RCC 7860 (cell line): ENCODE results near the gene ROCK2.

Experiments
- DNase-seq: peaks from one replicate; pipeline ENCODE4 v3.0.0-alpha.2; 2015; ENCODE audit warnings: low spot score
- FAIRE-seq: peaks from 2 replicates; lab custom pipeline; 2012; peaks lifted over from hg19 to GRCh38; lab: Jason Lieb, UNC

ROCK2 gene

DNA sequence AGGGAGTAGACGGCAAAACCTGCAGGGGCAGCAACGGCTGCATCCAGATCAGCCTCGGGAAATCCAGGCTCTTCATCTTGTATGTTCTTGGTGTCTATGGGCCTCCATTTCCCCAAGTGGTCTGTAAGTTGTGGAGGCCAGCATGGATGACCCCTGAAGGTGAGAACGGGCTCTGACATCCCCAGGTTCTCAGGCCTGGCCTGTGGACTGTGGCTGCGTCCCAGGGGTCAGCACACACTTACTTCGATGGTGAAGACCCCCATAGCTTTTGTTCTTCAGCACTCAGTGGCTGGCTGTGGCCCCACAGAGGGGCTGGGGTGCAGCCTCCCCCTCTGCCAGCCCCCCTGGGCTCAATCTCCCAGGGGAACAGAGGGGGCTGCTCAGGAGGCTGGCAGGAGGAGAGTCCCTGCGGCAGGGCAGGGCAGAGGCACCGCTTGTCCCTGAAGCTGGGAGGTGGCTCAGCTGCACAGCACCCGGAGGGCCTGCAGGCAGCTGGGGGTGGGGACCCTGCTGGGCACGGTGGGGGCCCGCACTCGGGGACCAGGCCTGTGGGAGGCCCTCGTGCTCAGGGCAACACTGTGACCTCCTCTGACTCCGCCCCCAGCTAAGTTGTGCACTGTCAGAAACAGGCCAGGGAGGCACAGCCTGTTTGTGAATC, 185.4 kb downstream of the ROCK2 start:
- FAIRE-seq: no peak
- no peak for DNase-seq

DNA sequence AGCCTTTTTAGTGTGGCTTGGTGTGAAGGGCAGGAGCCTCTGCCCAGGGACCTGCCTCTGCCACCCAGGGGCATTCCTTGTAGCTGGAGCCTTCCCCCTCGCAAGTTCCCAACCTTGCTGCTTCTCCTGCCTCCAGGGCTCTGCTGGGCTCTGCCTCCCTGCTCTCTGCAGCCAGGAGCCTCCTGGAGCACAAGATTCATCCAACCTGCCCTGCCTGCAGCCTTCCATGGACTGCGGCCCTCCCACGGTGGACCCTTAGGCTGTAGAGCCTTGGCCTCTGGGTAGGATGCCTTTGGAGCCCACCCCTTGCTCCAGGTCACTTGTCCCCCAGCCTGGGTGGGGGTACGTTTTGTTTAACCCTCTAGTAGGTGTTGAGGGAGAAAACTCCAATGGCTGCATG, 186.7 kb downstream of the ROCK2 start:
- FAIRE-seq (no peak), DNase-seq (no peak)

GRCh38 chr2:11157296-11157695, 187.1 kb downstream of the ROCK2 start:
- FAIRE-seq: no peak
- DNase-seq: no peak

DNA sequence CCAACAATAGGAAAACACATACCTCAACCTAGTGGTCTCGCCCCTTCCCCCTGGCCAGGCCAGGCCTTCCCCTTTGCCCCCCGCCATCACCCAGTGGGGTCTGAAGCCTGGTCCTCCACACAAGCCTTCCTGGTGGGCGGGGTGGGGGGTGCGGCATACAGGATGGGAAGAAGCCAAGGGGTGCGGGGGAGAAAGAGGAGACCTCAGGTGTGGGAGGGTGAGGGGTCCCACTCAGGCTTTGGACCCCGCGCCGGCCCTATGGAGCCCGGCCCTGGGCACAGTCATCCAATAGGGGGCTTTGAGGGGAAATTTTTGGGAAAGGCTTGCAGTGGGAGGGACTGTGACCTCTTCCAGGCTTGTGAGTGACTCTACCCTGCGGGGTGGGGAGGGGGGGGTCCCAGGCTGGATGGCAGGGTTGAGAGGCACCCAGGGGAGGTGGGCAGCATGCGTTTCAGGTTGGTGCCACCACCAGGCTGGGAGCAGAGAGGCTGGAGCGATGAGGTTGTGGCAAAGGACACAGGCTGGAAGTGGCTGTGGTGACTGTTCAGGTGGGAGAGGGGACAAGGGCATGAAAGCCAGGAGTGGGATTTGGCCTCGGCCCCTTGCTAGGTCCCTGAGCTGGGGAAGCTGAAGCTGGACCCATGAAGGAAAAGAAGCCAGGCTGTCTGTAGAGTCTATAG, 187.9 kb downstream of the ROCK2 start:
- DNase-seq: no peak
- FAIRE-seq: no peak

DNA sequence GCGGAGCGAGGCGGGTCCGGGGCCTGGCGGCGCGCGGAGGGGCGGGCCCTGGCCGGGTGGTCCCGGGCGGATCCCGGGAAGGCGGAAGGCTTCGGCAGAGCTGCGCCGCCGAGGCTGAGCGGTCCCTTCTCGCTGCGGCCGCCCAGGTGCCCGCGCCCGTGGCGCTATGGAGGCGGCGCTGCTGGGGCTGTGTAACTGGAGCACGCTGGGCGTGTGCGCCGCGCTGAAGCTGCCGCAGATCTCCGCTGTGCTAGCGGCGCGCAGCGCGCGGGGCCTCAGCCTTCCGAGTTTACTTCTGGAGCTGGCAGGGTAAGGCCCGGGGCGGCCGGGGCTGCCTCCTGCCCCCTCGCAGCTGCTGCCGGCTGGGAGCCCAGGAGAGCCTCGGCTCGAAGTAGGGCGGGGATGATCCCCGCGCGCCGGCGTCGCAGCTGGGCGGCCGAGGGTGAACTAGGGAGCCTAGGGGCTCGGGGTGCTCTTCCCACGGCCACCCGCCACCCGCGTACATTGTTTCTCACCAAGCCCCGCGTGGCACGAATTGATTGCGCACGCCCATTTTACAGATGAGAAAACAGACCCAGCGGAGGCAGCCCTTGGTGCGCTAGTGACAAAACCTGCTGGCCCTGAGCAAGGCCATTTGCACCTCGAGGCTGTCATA, 188.9 kb downstream of the ROCK2 start, which contains the start of gene SLC66A3:
Gene SLC66A3, plus strand, starts transcription at position 87 of the 655 bp plus-strand sequence. Its CDS starts 80 bp downstream, at position 167.
- DNase-seq (peak; percentile 75), FAIRE-seq (no peak)

GRCh38 chr2:11154923-11155380, 189.5 kb downstream of the ROCK2 start:
- DNase-seq (peak; percentile 85), FAIRE-seq (no peak)

DNA sequence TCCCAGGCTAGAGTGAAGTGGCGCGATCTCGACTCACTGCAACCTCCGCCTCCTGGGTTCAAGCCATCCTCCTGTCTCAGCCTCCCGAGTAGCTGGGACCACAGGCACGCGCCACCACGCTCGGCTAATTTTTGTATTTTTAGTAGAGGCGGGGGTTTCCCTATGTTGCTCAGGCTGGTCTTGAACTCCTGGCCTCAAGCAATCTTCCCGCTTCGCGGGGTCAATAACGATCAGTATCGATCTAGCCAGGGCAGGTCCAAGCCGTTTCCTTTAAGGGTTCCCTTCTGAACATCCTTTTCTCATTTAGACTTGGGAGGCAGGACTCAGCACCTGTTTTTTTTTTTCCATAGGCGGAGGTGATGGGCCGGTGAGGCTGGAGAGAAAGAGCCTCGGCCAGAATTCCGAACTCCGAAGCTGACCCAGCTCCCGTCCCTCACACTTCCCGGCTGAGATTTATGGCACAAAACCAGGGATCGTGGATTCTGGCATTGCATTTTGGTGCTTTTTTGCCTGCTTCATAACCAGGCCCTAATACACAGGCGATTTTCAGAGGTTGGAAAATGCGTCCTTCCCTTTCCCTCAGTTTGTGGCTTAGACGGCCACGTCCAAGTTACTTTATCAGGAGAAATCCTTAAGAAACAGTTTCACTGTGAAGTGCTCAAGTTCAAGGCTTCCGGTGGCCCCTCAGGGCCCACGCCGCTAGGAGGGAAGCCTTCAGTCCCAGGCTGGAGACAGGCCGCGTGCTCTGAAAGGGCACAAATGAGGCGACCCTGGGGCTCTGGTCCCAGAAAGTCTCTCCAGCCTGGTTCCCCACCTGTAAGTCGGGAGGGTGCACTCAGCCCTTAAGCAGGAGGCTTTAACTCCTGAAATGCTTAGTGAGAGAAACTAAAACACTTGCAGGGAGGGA, 190.2 kb downstream of the ROCK2 start:
- no peak for FAIRE-seq

DNA sequence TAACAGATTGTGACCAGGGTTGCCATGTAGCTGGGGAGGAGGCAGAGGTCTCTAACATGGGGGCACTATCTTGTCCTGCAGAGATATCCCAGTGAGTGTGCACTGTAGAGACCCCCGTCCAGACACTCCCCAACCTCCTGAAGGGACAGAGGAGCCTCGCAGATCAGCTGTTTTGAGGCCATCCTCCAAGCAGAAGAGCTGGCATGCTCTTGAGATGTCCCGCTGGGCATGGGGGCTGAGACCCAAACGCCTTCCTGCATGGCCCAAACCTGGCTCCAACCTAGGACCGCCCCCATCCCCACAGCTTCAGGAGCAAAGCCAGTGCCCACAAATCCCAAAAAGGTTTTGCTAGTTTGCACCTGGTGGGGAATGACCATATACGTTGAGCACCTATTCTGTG, 191.8 kb downstream of the ROCK2 start:
- DNase-seq (no peak), FAIRE-seq (no peak)

More for the DNA sequence above, 190.2 kb downstream of the ROCK2 start:
- DNase-seq: no peak

- FAIRE-seq: no peak
- DNase-seq: no peak
Measured at GRCh38 chr2:11147263-11147662, 197.2 kb downstream of the ROCK2 start.

DNA sequence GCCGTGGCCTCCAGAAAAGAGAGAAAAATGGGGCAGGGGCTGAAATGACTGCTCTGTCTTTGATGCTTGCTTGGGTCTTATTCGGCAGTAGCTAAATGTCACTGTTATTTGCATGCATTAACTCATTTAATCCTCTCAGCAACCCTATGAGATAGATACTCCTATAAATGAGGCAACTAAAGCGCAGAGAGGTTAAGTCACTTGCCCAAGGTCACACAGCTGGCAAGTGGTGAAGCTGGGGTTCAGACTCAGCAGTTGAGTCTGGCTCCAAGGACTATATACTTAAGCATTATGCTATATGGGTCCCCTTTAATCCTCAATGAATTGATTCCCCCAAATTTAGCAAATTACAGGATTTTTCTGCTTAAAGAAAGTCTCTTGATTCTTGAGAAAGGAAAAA, 198.4 kb downstream of the ROCK2 start:
- FAIRE-seq (no peak), DNase-seq (no peak)

- no peak for FAIRE-seq
Measured at GRCh38 chr2:11145350-11145749, 199.1 kb downstream of the ROCK2 start.

GRCh38 chr2:11144738-11145079, 199.7 kb downstream of the ROCK2 start:
- DNase-seq (no peak), FAIRE-seq (no peak)

More at GRCh38 chr2:11145350-11145749, 199.1 kb downstream of the ROCK2 start:
- DNase-seq: no peak

DNA sequence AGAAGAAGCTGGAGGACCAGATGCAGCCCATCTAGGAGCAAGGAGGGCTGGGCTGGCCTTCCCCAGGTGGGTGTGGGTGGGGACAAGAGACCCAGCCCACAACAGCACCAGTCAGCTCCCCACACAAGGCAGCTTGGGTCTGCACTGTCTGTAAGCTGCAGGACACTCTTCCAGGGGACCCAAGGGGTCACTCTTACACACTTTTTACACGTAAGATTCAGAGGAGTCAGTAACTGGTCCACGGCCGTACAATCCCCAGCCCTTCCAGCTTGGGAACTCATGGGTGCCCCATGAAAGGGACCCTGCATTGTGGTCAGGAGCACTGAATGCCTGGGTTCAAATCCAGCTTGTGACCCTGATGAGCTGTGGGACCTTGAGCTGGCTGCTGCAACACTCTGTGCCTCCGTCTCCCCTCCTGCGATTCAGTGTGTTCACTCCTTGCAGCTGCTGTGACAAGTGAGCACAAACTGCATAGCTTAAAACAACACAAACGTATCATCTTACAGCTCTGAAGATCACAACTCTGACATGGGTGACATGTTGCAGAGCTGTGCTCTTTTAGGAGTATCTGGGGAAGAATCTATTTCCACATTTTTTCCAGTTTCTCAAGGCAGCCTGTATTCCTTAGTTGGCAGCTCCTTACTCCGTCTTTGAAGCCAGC, 200.2 kb downstream of the ROCK2 start:
- FAIRE-seq (no peak), DNase-seq (no peak)

DNA sequence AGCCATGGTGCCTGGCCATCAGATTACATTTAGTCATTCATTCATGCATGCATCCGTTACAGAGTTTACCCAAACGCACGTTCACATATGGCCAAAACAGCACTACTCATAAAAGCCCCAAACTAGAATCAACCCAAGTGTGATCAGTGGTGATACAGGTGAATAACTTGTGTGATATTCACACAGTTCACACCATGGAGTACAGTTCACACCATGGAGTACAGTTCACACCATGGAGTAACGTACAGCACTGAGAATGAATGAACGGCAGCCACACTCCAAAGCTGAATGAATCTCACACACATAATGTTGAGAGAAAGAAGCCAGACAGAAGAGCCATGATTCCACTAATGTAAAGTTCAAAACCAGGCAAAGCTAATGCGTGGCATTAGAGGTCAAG, 201.4 kb downstream of the ROCK2 start:
- DNase-seq (no peak), FAIRE-seq (no peak)

DNA sequence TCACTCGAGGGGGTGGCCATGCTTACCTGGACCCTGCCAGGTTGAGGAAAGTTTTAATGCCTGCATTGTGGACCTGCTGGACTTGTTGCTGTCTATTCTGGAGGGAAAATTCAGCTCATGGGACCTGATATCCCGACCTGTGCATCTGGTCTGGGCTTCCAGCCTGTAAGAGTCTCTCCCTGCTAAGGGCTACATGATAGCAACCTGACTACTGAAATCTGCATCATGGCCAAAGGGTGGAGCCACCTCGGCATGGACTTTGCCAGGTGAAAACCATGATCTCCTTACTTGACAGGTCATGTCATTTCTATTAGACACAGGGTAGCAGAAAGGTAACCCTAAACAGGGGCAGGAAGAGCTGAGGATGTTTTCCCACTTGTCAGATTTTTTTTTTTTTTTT, 202.1 kb downstream of the ROCK2 start:
- DNase-seq (no peak), FAIRE-seq (no peak)

- FAIRE-seq (no peak), DNase-seq (no peak)
Measured at GRCh38 chr2:11141319-11141718, 203.1 kb downstream of the ROCK2 start.

GRCh38 chr2:11140492-11140891, 203.9 kb downstream of the ROCK2 start:
- FAIRE-seq (no peak), DNase-seq (no peak)

GRCh38 chr2:11134349-11134748, 210.1 kb downstream of the ROCK2 start:
- FAIRE-seq (no peak), DNase-seq (no peak)

GRCh38 chr2:11133936-11134320, 210.5 kb downstream of the ROCK2 start:
- DNase-seq (no peak), FAIRE-seq (no peak)

GRCh38 chr2:11133238-11133935, 211.0 kb downstream of the ROCK2 start:
- DNase-seq: no peak

More at GRCh38 chr2:11133238-11133935, 211.0 kb downstream of the ROCK2 start:
- no peak for FAIRE-seq
